MM.1S (cell line): Measurements from ENCODE around the gene TUBGCP5.

ENCODE experiments used
- EZH2 ChIP-seq: fragments of 300-600 bp; sonication (generic); optimal IDR thresholded peaks from 2 replicates; pipeline ENCODE3; 2017; ENCODE audit warnings: low read depth, mild to moderate bottlenecking, antibody characterized with exemption, low read length, mixed read lengths
- EZH2phosphoT487 ChIP-seq: fragments of 300-600 bp; sonication (generic); IDR thresholded peaks from 2 replicates; pipeline ENCODE4 v1.6.1; 2018; ENCODE audit warnings: antibody characterized with exemption, low read length

DNA sequence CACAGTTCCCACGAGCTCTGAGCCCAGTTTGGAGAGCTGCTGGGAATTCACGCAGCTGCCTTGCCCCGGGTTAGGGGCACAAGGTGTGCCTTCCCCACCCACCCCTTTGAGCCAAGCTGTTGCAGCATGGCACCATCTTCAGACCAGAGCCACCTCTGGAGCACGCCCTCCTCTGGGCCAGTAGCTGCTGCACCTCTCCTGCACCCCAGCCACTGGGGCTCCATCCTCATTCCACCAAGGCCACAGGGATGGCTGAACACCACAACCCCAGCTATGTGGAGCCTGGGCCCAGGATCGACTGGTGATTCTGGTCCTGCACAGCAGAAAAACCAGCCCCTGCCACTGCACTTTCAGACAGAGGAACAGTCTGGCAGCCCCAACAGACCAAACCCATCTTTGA, 25.7 kb downstream of the TUBGCP5 start:
- TF ChIP-seq EZH2 (no peak), EZH2phosphoT487 (no peak)
